GM18498 (cell line): Measurements from ENCODE around the gene COLEC12.

Experiments
- ATAC-seq: cut with Tn5 transposase; IDR thresholded peaks from one replicate; pipeline ENCODE4 v1.9.1; 2021; ENCODE audit warnings: mild to moderate bottlenecking, moderate library complexity; ENCODE audit not compliant: unreplicated experiment

The COLEC12 gene

GRCh38 chr18:364256-364826 is 136.2 kb downstream of the COLEC12 start:
- ATAC-seq = no peak

- ATAC-seq = no peak
Measured at GRCh38 chr18:363301-364085, 137.0 kb downstream of the COLEC12 start.

GRCh38 chr18:362311-363290 is 137.9 kb downstream of the COLEC12 start:
- ATAC-seq = no peak

GRCh38 chr18:361941-362310 is 138.6 kb downstream of the COLEC12 start:
- no peak for ATAC-seq

- ATAC-seq = no peak
Measured at GRCh38 chr18:361100-361732, 139.3 kb downstream of the COLEC12 start.

GRCh38 chr18:360676-361075 is 139.8 kb downstream of the COLEC12 start:
- ATAC-seq = no peak

GRCh38 chr18:356778-357177 is 143.7 kb downstream of the COLEC12 start:
- no peak for ATAC-seq

- ATAC-seq = no peak
Measured at GRCh38 chr18:355678-356077, 144.8 kb downstream of the COLEC12 start.

- no peak for ATAC-seq
Measured at GRCh38 chr18:354471-354870, 146.0 kb downstream of the COLEC12 start.

GRCh38 chr18:354003-354402 is 146.5 kb downstream of the COLEC12 start:
- ATAC-seq = no peak

- no peak for ATAC-seq
Measured at GRCh38 chr18:352438-352837, 148.1 kb downstream of the COLEC12 start.

GRCh38 chr18:350953-351572 is 149.4 kb downstream of the COLEC12 start:
- no peak for ATAC-seq

GRCh38 chr18:346600-346999 is 153.9 kb downstream of the COLEC12 start:
- no peak for ATAC-seq

- no peak for ATAC-seq
Measured at GRCh38 chr18:341102-341501, 159.4 kb downstream of the COLEC12 start.

- no peak for ATAC-seq
Measured at GRCh38 chr18:340044-340443, 160.5 kb downstream of the COLEC12 start.

- ATAC-seq = no peak
Measured at GRCh38 chr18:339200-339599, 161.3 kb downstream of the COLEC12 start.

- ATAC-seq = no peak
Measured at GRCh38 chr18:336713-337112, 163.8 kb downstream of the COLEC12 start.

GRCh38 chr18:335733-336132 is 164.8 kb downstream of the COLEC12 start:
- no peak for ATAC-seq

- ATAC-seq = no peak
Measured at GRCh38 chr18:334575-335132, 165.8 kb downstream of the COLEC12 start.
